Epithelial cell of umbilical artery (primary cell): Measurements from ENCODE around the gene TBC1D3K. TPM values are rescaled to one million over a fixed set of nuclear protein-coding genes. Genes with fewer than 3 reads are reported as not detected.

Experiments
- total RNA-seq: library from RNA; depleted of rRNA; stranded (reverse); fragments of >200 nt; gene quantifications from 2 replicates; pipeline ENCODE4 v1.2.3, GENCODE V29; 2014

TBC1D3K gene
- not detected in 2 replicates for total RNA-seq

GRCh38 chr17:37924115-37924514 lies at the start of gene TBC1D3K:
Gene TBC1D3K (plus strand): TSS chr17:37924415. CDS start chr17:37926000, 1,585 bp downstream.

Other genes with a start within 250 kb of the TBC1D3K start
- not detected in 2 replicates for gene HNF1B, start 179.4 kb upstream of the TBC1D3K start, total RNA-seq
- gene TBC1D3L, start 64.6 kb downstream of the TBC1D3K start, total RNA-seq: 1.3 and 2.7 TPM in 2 replicates
- not detected in 2 replicates for gene TBC1D3D, start 79.6 kb downstream of the TBC1D3K start, total RNA-seq
- gene TBC1D3C, start 144.2 kb downstream of the TBC1D3K start, total RNA-seq: 0.32 TPM in 1 of 2 replicates, not detected in the other
- gene TBC1D3E, start 203.5 kb downstream of the TBC1D3K start, total RNA-seq: not detected in 2 replicates